K562 (cell line): ENCODE data around the gene USP7. TPM values are rescaled to one million over a fixed set of nuclear protein-coding genes. Genes with fewer than 3 reads are reported as not detected.

Experiments
- ATAC-seq: fragments of 200-7000 bp; cut with Tn5 transposase; 3 replicates; pipeline ENCODE4 v1.9.1; 2020; ENCODE audit warnings: moderate library complexity
- BruUV-seq: library from RNA; stranded (reverse); fragments of 400-500 nt; replicated peaks from 2 replicates; lab custom pipeline; 2021; lab: Mats Ljungman, UMichigan
- CTCF ChIA-PET: fragments of 300-600 bp; formaldehyde crosslinking; extraction: SDS; loops from one replicate; lab custom pipeline; 2021; ENCODE audit warnings: low intra/inter-chr PET ratio; lab: Yijun Ruan, JAX
- POLR2A ChIA-PET: fragments of 300-600, 350-650 bp; sonication (Branson Sonifier 250); formaldehyde crosslinking; extraction: SDS; loops from one replicate; lab custom pipeline; 2021; ENCODE audit warnings: antibody characterized with exemption, inconsistent platforms; lab: Yijun Ruan, JAX
- DNase-seq, 4 experiments: peaks; one replicate each; pipeline versions ENCODE4 v3.0.0 to v3.0.0-alpha.2; 2011 to 2018; ENCODE audit warnings: low spot score in 3 of 4, mixed read lengths in 3 of 4; ENCODE audit errors: extremely low read depth in 1 of 4
- FAIRE-seq: peaks from 2 replicates; lab custom pipeline; 2011; peaks lifted over from hg19 to GRCh38; lab: Jason Lieb, UNC
- H2AFZ ChIP-seq: 2 replicates; pipeline ENCODE4 v1.6.0; 2011; ENCODE audit warnings: low read depth, low read length, control low read depth, inconsistent platforms
- H3K27ac ChIP-seq: fragments of 200-600 bp; 3 replicates; pipeline ENCODE4 v1.8.0; 2011; ENCODE audit warnings: low read depth, mild to moderate bottlenecking, control low read depth, inconsistent platforms, low read length, moderate library complexity, mixed read lengths; ENCODE audit errors: extremely low read depth
- H3K27me3 ChIP-seq, 2 experiments: fragments of 300-600 bp in 1 of 2; 2 replicates in 1 of 2; 3 replicates in 1 of 2; pipeline versions ENCODE4 v1.6.0 to v1.8.0; 2011; ENCODE audit warnings: inconsistent platforms in 2 of 2, low read length in 2 of 2, mild to moderate bottlenecking in 1 of 2, mixed read lengths in 1 of 2, moderate library complexity in 1 of 2; ENCODE audit not compliant: control insufficient read depth in 2 of 2, insufficient read depth in 2 of 2
- H3K36me3 ChIP-seq: fragments of 300-600 bp; 3 replicates; pipeline ENCODE4 v1.8.0; 2011; ENCODE audit warnings: mild to moderate bottlenecking, low read length, inconsistent platforms; ENCODE audit not compliant: control insufficient read depth, insufficient read depth
- H3K4me1 ChIP-seq, 2 experiments: fragments of 200-600 bp in 1 of 2; replicated peaks in 1 of 2; 2 replicates in 1 of 2; 3 replicates in 1 of 2; pipeline versions ENCODE4 v1.5.1 to v1.8.0; 2011; ENCODE audit warnings: inconsistent platforms in 2 of 2, low read length in 2 of 2, mild to moderate bottlenecking in 1 of 2, mixed read lengths in 1 of 2, moderate library complexity in 1 of 2; ENCODE audit not compliant: control insufficient read depth in 2 of 2, insufficient read depth in 2 of 2
- H3K4me2 ChIP-seq: 2 replicates; pipeline ENCODE4 v1.6.1; 2011; ENCODE audit warnings: low read length, control low read depth, inconsistent platforms, mixed read lengths; ENCODE audit not compliant: insufficient read depth
- H3K4me3 ChIP-seq: fragments of 200-600 bp; sonication (generic), shearing (Covaris generic); 2 replicates; pipeline ENCODE4 v1.5.1; 2016; ENCODE audit warnings: control low read depth, inconsistent platforms
- H3K79me2 ChIP-seq: fragments of 200-600 bp; 3 replicates; pipeline ENCODE4 v1.8.0; 2011; ENCODE audit warnings: low read length, inconsistent platforms; ENCODE audit not compliant: control insufficient read depth, insufficient read depth
- H3K9ac ChIP-seq, 2 experiments: 2 replicates each; pipeline versions ENCODE4 v1.6.0 to v1.6.1; 2011; ENCODE audit warnings: low read depth in 2 of 2, low read length in 2 of 2, control low read depth in 1 of 2, inconsistent platforms in 1 of 2, mild to moderate bottlenecking in 1 of 2, mixed read lengths in 1 of 2; ENCODE audit not compliant: insufficient read depth in 1 of 2
- H3K9me1 ChIP-seq: one replicate; pipeline ENCODE4 v1.6.0; 2011; ENCODE audit warnings: inconsistent platforms, mild to moderate bottlenecking, low read length, moderate library complexity; ENCODE audit not compliant: control insufficient read depth, insufficient read depth
- H3K9me3 ChIP-seq: replicated peaks from 2 replicates; pipeline ENCODE4 v1.5.1; 2011; ENCODE audit warnings: low read depth, low read length, inconsistent platforms; ENCODE audit not compliant: control insufficient read depth, insufficient read depth
- H4K20me1 ChIP-seq: replicated peaks from 2 replicates; pipeline ENCODE4 v1.6.1; 2011; ENCODE audit warnings: low read length, inconsistent platforms, mixed read lengths; ENCODE audit not compliant: control insufficient read depth, insufficient read depth
- CREB1 ChIP-seq, 2 experiments: sonication (generic) in 1 of 2; formaldehyde crosslinking in 1 of 2; IDR thresholded peaks; 2 replicates each; pipeline versions ENCODE4 v1.6.1 to v1.8.0; 2012 to 2022; ENCODE audit warnings: inconsistent platforms in 1 of 2, mild to moderate bottlenecking in 1 of 2, missing genetic modification reagents in 1 of 2, moderate library complexity in 1 of 2
- E2F6 ChIP-seq, 2 experiments: IDR thresholded peaks; 2 replicates each; pipeline ENCODE4 v1.6.1; 2011; ENCODE audit warnings: borderline replicate concordance in 1 of 2, control low read depth in 1 of 2, low read depth in 1 of 2, low read length in 1 of 2, mild to moderate bottlenecking in 1 of 2, mixed read lengths in 1 of 2, moderate library complexity in 1 of 2; ENCODE audit not compliant: insufficient read depth in 1 of 2, insufficient read length in 1 of 2, poor library complexity in 1 of 2, severe bottlenecking in 1 of 2; ENCODE audit errors: extremely low read depth in 1 of 2
- ETV5 ChIP-seq: sonication (generic); formaldehyde crosslinking; IDR thresholded peaks from 2 replicates; pipeline ENCODE4 v1.4.0; 2020; ENCODE audit warnings: low read depth, mild to moderate bottlenecking, missing genetic modification reagents
- GABPB1 ChIP-seq: sonication (generic); formaldehyde crosslinking; IDR thresholded peaks from 2 replicates; pipeline ENCODE4 v1.8.0; 2022; ENCODE audit warnings: mild to moderate bottlenecking, missing genetic modification reagents
- KDM1A ChIP-seq, 2 experiments: fragments of 450-650 bp; IDR thresholded peaks; 2 replicates each; pipeline ENCODE4 v1.6.1; 2016; ENCODE audit warnings: mild to moderate bottlenecking in 2 of 2
- LEF1 ChIP-seq: fragments of 450-650 bp; IDR thresholded peaks from 2 replicates; pipeline ENCODE4 v1.6.1; 2016; ENCODE audit warnings: mild to moderate bottlenecking
- MCM3 ChIP-seq: fragments of 450-650 bp; IDR thresholded peaks from 2 replicates; pipeline ENCODE4 v1.6.1; 2016
- NFYB ChIP-seq: IDR thresholded peaks from 2 replicates; pipeline ENCODE4 v1.6.1; 2011; ENCODE audit warnings: mild to moderate bottlenecking, moderate library complexity; ENCODE audit not compliant: insufficient read length; ENCODE audit errors: extremely low read depth
- POLR2B ChIP-seq: fragments of 450-650 bp; IDR thresholded peaks from 2 replicates; pipeline ENCODE4 v1.6.1; 2018; ENCODE audit warnings: low read depth; ENCODE audit not compliant: partially characterized antibody
- POLR2G ChIP-seq: fragments of 200-400 bp; formaldehyde crosslinking; IDR thresholded peaks from 2 replicates; pipeline ENCODE4 v1.6.1; 2017; ENCODE audit warnings: low read depth, mild to moderate bottlenecking, antibody characterized with exemption, low read length, moderate library complexity
- RBM22 ChIP-seq: fragments of 200-400 bp; formaldehyde crosslinking; IDR thresholded peaks from 2 replicates; pipeline ENCODE4 v1.6.1; 2018; ENCODE audit warnings: low read length, low read depth; ENCODE audit not compliant: poor library complexity, severe bottlenecking
- TFAP4 ChIP-seq: sonication (generic); formaldehyde crosslinking; IDR thresholded peaks from 2 replicates; pipeline ENCODE4 v1.8.0; 2022; ENCODE audit warnings: missing genetic modification reagents, mild to moderate bottlenecking, moderate library complexity, borderline replicate concordance
- ZNF239 ChIP-seq: fragments of 250-450 bp; sonication (Bioruptor Pico); IDR thresholded peaks from 2 replicates; pipeline ENCODE4 v1.4.0; 2020; ENCODE audit warnings: mild to moderate bottlenecking
- ZNF253 ChIP-seq: fragments of 250-450 bp; sonication (Bioruptor Pico); conservative IDR thresholded peaks from 2 replicates; pipeline ENCODE4 v1.6.1; 2021; ENCODE audit warnings: mild to moderate bottlenecking
- ZNF586 ChIP-seq: fragments of 450-650 bp; formaldehyde crosslinking; conservative IDR thresholded peaks from 2 replicates; pipeline ENCODE4 v1.4.0; 2020; ENCODE audit warnings: mild to moderate bottlenecking, moderate library complexity
- WGBS: fragments of 100-300 bp; shearing (Covaris generic); methylation state at CpG from one replicate; pipeline ENCODE4 v1.1.6; 2016; ENCODE audit warnings: low coverage, mixed read lengths; ENCODE audit not compliant: insufficient coverage; ENCODE audit errors: missing lambda C conversion rate; 5-methylcytosine and 5-hydroxymethylcytosine counted together
- in situ Hi-C: fragments of 300-500 bp; cut with MboI; formaldehyde crosslinking; loops from 4 replicates; pipeline ENCODE4 v1.15.0; 2018; ENCODE audit warnings: inconsistent platforms, mixed read lengths
- intact Hi-C: fragments of 100-400 bp; cut with micrococcal nuclease; formaldehyde crosslinking; loops from 2 replicates; pipeline ENCODE4 v1.14.2; 2022
- polyA plus RNA-seq, 8 experiments: library from polyadenylated mRNA; depleted of rRNA in 4 of 8; stranded (reverse) in 5 of 8; unstranded in 3 of 8; fragments of >200 nt; fragmentation: Nextera tagmentation in 2 of 8; fragmentation: Illumina TruSeq in 1 of 8; extraction: Ambion mirVana in 2 of 8; extraction: Trizol in 1 of 8; gene quantifications; 2 replicates each; pipeline versions ENCODE4 v1.2.1 to v1.2.3, GENCODE V29; 2011 to 2014; ENCODE audit warnings: inconsistent platforms in 1 of 8, missing spikeins in 1 of 8
- total RNA-seq, 7 experiments: library from RNA; depleted of rRNA in 6 of 7; stranded (reverse); fragments of >200 nt in 6 of 7; fragmentation: Illumina TruSeq in 2 of 7; extraction: Trizol in 2 of 7; gene quantifications; 2 replicates each; pipeline versions ENCODE4 v1.2.1 to v1.2.3, GENCODE V29; 2011 to 2021; ENCODE audit warnings: low replicate concordance in 1 of 7

USP7 gene
- total and polyA plus RNA-seq, 9 of the 15 experiments (the other 6 are each of a cell fraction or from before 2014, with no cell fraction given): 17.1 to 145 (median 57.9) TPM

GRCh38 chr16:8861563-8862308 lies 102.0 kb downstream of the USP7 start (continued):
- TF ChIP-seq ZNF586 (CRISPR knock-in tag) (no peak), GABPB1 (CRISPR knock-in tag) (no peak), KDM1A (IDR thresholded peaks at IDR 0.05) (peak; percentile 50 to 82), TFAP4 (CRISPR knock-in tag) (0 out of 2 replicates have a peak, but pooled peaks have one; percentile 15)

GRCh38 chr16:8859913-8860881 lies 103.5 kb downstream of the USP7 start:
- no peak for ATAC-seq
- Histone ChIP-seq H3K27ac (no peak overlapping the region), H3K4me1 (peaks cover 30 to 52% of the 10 kb centered on the region in 2 experiments), H2AFZ (no peak overlapping the region), H3K4me2 (no peak overlapping the region), H3K36me3 (peaks cover 49% of the 10 kb centered on the region; the same call in 2 of the 3 replicates), H3K9me1 (peaks cover 15% of the 10 kb centered on the region), H3K9me3 (no peaks in the 10 kb centered on the region), H3K27me3 (no peaks in the 10 kb centered on the region), H3K4me3 (no peak overlapping the region), H3K79me2 (peaks cover 58% of the 10 kb centered on the region), H4K20me1 (peaks cover 36% of the 10 kb centered on the region), H3K9ac (no peak overlapping the region; a peak in 1 of 4 replicates)
- intact Hi-C loops (no loop called here), in situ Hi-C loops (no loop called here)
- no TSS peak for BruUV-seq
- 92% methylated on average over 19 of the region's 25 CpGs for WGBS
- no peak for DNase-seq
- TF ChIP-seq RBM22 (peak; percentile 42), LEF1 (no peak), POLR2B (peak; percentile 4), MCM3 (no peak), POLR2G (peak; percentile 14; the same call in 1 of the 2 replicates), NFYB (no peak), E2F6 (IDR thresholded peaks at IDR 0.05; ENCODE audit: borderline replicate concordance in 1 of 2, extremely low read depth in 1 of 2, insufficient read depth in 1 of 2, insufficient read length in 1 of 2, low read depth in 1 of 2, low read length in 1 of 2, poor library complexity in 1 of 2, severe bottlenecking in 1 of 2) (no peak), ZNF239 (CRISPR knock-in tag) (no peak), CREB1 (IDR thresholded peaks at IDR 0.05) (no peak), CREB1 (CRISPR knock-in tag; IDR thresholded peaks at IDR 0.05) (no peak), ZNF253 (CRISPR knock-in tag) (no peak), ETV5 (CRISPR knock-in tag) (no peak)
- CTCF ChIA-PET: no interaction called here
- no peak for FAIRE-seq
- POLR2A ChIA-PET: interaction anchor here (0.5 to 2.4 kb wide), 8 partner anchors 9 to 1884 kb away, joined by 3 to 5 read pairs (median 3); partner anchors contain the start of gene NUBP1
